Breast epithelium (tissue), 3 donors: ENCODE measurements around the gene FLCN.

Experiments
- CTCF ChIP-seq, 3 donors: fragments of 450-650 bp; IDR thresholded peaks; one replicate each; pipeline ENCODE4 v1.5.1; 2016 to 2017; ENCODE audit warnings: antibody characterized with exemption in 3 of 3, mild to moderate bottlenecking in 3 of 3, moderate library complexity in 3 of 3
- POLR2A ChIP-seq: fragments of 450-650 bp; IDR thresholded peaks from one replicate; pipeline ENCODE4 v1.6.1; 2016; ENCODE audit warnings: antibody characterized with exemption, mild to moderate bottlenecking, moderate library complexity
- POLR2AphosphoS5 ChIP-seq, 3 donors: sonication (generic); formaldehyde crosslinking; IDR thresholded peaks; one replicate each; pipeline ENCODE4 v1.6.1; 2017; ENCODE audit warnings: antibody characterized with exemption in 3 of 3

GRCh38 chr17:17246879-17247278, 9.9 kb upstream of the FLCN start:
- TF ChIP-seq CTCF (IDR thresholded peaks at IDR 0.05): no peak
- no peak for TF ChIP-seq POLR2AphosphoS5 (IDR thresholded peaks at IDR 0.05)
- no peak for TF ChIP-seq POLR2A
